ENCODE measurements around the gene MYLK.

DNA sequence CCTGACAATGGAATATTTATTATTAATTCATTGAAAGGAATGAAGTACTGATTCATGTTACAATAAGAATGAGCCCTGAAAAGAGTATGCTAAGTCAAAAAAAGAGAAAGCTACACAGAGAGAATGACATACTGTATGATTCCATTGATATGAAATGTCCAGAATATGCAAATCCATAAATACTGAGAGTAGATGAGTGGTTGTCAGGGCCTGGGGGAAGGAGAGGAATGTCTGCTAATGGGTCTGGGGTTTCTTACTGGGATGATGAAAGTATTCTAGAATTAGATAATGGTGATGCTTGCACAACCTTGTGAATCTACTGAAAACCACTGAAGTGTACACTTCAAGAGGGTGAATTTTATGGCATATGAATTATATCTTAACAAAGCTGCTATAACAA lies 219.4 kb downstream of the MYLK start:
- TF ChIP-seq, protein P1, sequence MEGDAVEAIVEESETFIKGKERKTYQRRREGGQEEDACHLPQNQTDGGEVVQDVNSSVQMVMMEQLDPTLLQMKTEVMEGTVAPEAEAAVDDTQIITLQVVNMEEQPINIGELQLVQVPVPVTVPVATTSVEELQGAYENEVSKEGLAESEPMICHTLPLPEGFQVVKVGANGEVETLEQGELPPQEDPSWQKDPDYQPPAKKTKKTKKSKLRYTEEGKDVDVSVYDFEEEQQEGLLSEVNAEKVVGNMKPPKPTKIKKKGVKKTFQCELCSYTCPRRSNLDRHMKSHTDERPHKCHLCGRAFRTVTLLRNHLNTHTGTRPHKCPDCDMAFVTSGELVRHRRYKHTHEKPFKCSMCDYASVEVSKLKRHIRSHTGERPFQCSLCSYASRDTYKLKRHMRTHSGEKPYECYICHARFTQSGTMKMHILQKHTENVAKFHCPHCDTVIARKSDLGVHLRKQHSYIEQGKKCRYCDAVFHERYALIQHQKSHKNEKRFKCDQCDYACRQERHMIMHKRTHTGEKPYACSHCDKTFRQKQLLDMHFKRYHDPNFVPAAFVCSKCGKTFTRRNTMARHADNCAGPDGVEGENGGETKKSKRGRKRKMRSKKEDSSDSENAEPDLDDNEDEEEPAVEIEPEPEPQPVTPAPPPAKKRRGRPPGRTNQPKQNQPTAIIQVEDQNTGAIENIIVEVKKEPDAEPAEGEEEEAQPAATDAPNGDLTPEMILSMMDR (IDR thresholded peaks at IDR 0.05; ENCODE audit: insufficient read depth, low read depth, low read length) = no peak
- TF ChIP-seq EZH2 (IDR thresholded peaks at IDR 0.05; ENCODE audit: insufficient read depth, low read length) = no peak

Data from astrocyte (in vitro differentiated cells and primary cell).